Mucosa of stomach (tissue), 1 donor: Measurements from ENCODE around the gene KIF16B.

Experiments used
- H3K27me3 ChIP-seq: one replicate; pipeline ENCODE4 v1.7.0; 2013; ENCODE audit warnings: mild to moderate bottlenecking, low read length; ENCODE audit not compliant: control insufficient read depth, insufficient read depth
- H3K36me3 ChIP-seq: one replicate; pipeline ENCODE4 v1.7.0; 2013; ENCODE audit warnings: low read length; ENCODE audit not compliant: control insufficient read depth, insufficient read depth
- H3K4me1 ChIP-seq: one replicate; pipeline ENCODE4 v1.7.0; 2013; ENCODE audit warnings: mild to moderate bottlenecking, low read length; ENCODE audit not compliant: control insufficient read depth, insufficient read depth
- H3K4me3 ChIP-seq: one replicate; pipeline ENCODE4 v1.7.0; 2013; ENCODE audit warnings: low read length
- H3K9ac ChIP-seq: one replicate; pipeline ENCODE4 v1.7.0; 2013; ENCODE audit warnings: mild to moderate bottlenecking, low read length, moderate library complexity
- H3K9me3 ChIP-seq: one replicate; pipeline ENCODE4 v1.7.0; 2013; ENCODE audit warnings: mild to moderate bottlenecking, low read length, moderate library complexity; ENCODE audit not compliant: control insufficient read depth
- donor health status: Pancreatic carcinoma.

KIF16B gene

GRCh38 chr20:16501301-16501700 lies 71.9 kb downstream of the KIF16B start:
- H3K27me3 ChIP-seq, result no peaks in the 10 kb centered on the region
- no peaks in the 10 kb centered on the region for H3K9me3 ChIP-seq
- H3K9ac ChIP-seq, result no peak overlapping the region
- no peaks in the 10 kb centered on the region for H3K36me3 ChIP-seq
- H3K4me3 ChIP-seq, result no peak overlapping the region
- no peaks in the 10 kb centered on the region for H3K4me1 ChIP-seq

DNA sequence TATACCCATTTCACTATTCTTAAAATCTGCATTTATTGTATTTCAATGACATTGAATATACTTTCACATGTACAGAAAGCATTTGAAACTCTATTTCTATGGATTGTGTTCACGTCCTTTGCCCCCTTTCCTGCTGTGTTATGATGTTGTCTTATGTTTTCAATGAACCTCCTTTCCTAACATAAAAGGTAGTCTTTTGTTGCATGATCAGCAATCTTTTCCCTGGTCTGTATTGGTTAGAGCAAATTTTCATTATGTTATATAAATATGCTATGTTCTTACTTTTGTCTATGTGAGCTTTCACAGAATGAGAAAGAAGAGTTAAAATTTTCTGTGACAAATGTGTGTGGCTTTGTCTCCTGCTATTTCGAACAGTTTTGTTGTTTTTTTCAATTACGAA lies 73.1 kb downstream of the KIF16B start:
- Histone ChIP-seq H3K4me1 (no peaks in the 10 kb centered on the region), H3K27me3 (no peaks in the 10 kb centered on the region), H3K9ac (no peak overlapping the region), H3K9me3 (no peaks in the 10 kb centered on the region), H3K4me3 (no peak overlapping the region), H3K36me3 (no peaks in the 10 kb centered on the region)

- no peak overlapping the region for H3K9ac ChIP-seq
- no peaks in the 10 kb centered on the region for H3K9me3 ChIP-seq
- no peaks in the 10 kb centered on the region for H3K27me3 ChIP-seq
- H3K36me3 ChIP-seq, result no peaks in the 10 kb centered on the region
- no peak overlapping the region for H3K4me3 ChIP-seq
- H3K4me1 ChIP-seq, result no peaks in the 10 kb centered on the region
These were observed 74.6 kb downstream of the KIF16B start for GRCh38 chr20:16498526-16499253.

DNA sequence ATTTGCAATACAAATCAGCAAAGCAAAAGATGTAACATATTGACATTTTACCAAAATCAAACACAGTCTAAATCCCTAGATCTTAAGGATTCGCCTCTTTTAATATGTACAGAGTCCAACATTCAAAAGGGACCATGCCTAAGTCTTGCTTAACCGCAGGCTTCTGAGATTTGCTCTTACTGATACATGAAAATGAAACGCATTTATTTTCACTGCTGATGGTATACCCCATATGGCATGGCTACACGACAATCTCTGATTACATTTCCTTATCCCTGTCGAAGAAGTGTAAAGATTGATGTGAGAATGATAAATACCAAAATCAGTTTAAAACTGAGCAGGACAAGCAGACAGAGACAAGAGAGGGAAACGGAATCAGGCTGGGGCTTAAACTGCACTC lies 75.4 kb downstream of the KIF16B start:
- no peaks in the 10 kb centered on the region for H3K27me3 ChIP-seq
- H3K9ac ChIP-seq, result no peak overlapping the region
- no peak overlapping the region for H3K4me3 ChIP-seq
- H3K4me1 ChIP-seq, result no peaks in the 10 kb centered on the region
- no peaks in the 10 kb centered on the region for H3K36me3 ChIP-seq
- no peaks in the 10 kb centered on the region for H3K9me3 ChIP-seq

GRCh38 chr20:16493486-16493885 lies 79.8 kb downstream of the KIF16B start:
- Histone ChIP-seq H3K4me3 (no peak overlapping the region), H3K36me3 (peaks cover 7% of the 10 kb centered on the region), H3K9me3 (no peaks in the 10 kb centered on the region), H3K9ac (no peak overlapping the region), H3K4me1 (no peaks in the 10 kb centered on the region), H3K27me3 (no peaks in the 10 kb centered on the region)

DNA sequence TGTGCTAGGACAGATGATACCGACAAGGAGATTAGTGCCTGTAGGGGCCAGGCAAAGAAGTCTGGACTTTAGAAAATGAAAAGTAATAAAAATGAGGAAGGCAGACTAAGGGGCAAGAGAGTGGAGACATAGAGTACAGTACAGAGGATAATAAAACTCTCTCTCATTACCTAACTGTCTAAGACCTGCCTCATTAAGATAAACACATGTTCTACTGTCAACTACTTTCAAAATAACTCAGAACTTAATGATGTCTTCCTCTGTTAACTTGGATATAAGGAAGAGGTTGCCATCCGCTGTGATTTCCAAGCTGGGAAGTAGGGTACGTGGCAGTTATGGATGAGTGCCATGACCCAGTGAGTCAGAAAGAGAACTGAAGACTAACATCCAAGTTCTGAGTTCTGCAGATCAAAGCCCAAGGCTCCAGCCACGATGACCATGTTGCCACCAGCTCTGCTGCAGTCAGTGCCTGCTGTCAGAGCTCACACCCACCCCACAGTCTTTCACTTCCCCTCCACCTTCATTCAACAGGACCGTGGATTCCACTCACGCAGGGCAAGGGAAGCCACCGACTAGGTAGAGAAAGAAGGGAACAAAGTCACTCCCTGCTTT lies 81.8 kb downstream of the KIF16B start:
- Histone ChIP-seq H3K36me3 (peaks cover 7% of the 10 kb centered on the region), H3K27me3 (no peaks in the 10 kb centered on the region), H3K4me3 (no peak overlapping the region), H3K9me3 (no peaks in the 10 kb centered on the region), H3K9ac (no peak overlapping the region), H3K4me1 (no peaks in the 10 kb centered on the region)

GRCh38 chr20:16490696-16491095 lies 82.6 kb downstream of the KIF16B start:
- Histone ChIP-seq H3K27me3 (no peaks in the 10 kb centered on the region), H3K9ac (no peak overlapping the region), H3K9me3 (no peaks in the 10 kb centered on the region), H3K36me3 (peaks cover 7% of the 10 kb centered on the region), H3K4me3 (no peak overlapping the region), H3K4me1 (no peaks in the 10 kb centered on the region)

GRCh38 chr20:16488616-16489015 lies 84.6 kb downstream of the KIF16B start:
- Histone ChIP-seq H3K9me3 (no peaks in the 10 kb centered on the region), H3K4me3 (no peak overlapping the region), H3K9ac (no peak overlapping the region), H3K4me1 (no peaks in the 10 kb centered on the region), H3K27me3 (no peaks in the 10 kb centered on the region), H3K36me3 (peaks cover 7% of the 10 kb centered on the region)

GRCh38 chr20:16488086-16488485 lies 85.2 kb downstream of the KIF16B start:
- H3K36me3 ChIP-seq, result peaks cover 7% of the 10 kb centered on the region
- H3K9ac ChIP-seq, result no peak overlapping the region
- no peak overlapping the region for H3K4me3 ChIP-seq
- H3K9me3 ChIP-seq, result no peaks in the 10 kb centered on the region
- H3K4me1 ChIP-seq, result no peaks in the 10 kb centered on the region
- no peaks in the 10 kb centered on the region for H3K27me3 ChIP-seq

GRCh38 chr20:16486532-16486931 lies 86.7 kb downstream of the KIF16B start:
- Histone ChIP-seq H3K36me3 (peaks cover 2% of the 10 kb centered on the region), H3K4me1 (no peaks in the 10 kb centered on the region), H3K4me3 (no peak overlapping the region), H3K27me3 (no peaks in the 10 kb centered on the region), H3K9ac (no peak overlapping the region), H3K9me3 (no peaks in the 10 kb centered on the region)

DNA sequence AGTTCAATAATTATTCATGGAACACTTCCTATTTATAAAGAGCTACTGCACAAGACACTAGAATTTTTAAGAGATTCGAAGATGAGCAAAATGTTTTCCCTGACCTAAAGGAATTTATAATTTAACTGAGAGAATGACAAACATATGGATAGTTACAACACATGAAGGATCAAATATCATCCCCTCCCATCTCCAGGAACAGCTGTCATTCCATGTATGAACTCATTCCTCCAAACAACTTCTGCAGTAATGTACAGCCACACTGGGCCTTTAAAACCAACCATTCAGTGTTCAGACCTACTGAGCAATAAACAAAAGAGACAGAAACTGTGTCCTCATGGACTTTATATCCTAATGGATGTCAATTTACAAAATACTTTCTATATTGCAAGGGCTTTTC lies 87.8 kb downstream of the KIF16B start:
- no peak overlapping the region for H3K9ac ChIP-seq
- no peaks in the 10 kb centered on the region for H3K27me3 ChIP-seq
- H3K4me3 ChIP-seq, result no peak overlapping the region
- H3K4me1 ChIP-seq, result no peaks in the 10 kb centered on the region
- H3K9me3 ChIP-seq, result no peaks in the 10 kb centered on the region
- no peaks in the 10 kb centered on the region for H3K36me3 ChIP-seq

- H3K9me3 ChIP-seq, result no peaks in the 10 kb centered on the region
- no peak overlapping the region for H3K9ac ChIP-seq
- no peaks in the 10 kb centered on the region for H3K4me1 ChIP-seq
- no peaks in the 10 kb centered on the region for H3K36me3 ChIP-seq
- H3K4me3 ChIP-seq, result no peak overlapping the region
- no peaks in the 10 kb centered on the region for H3K27me3 ChIP-seq
These were observed 90.2 kb downstream of the KIF16B start for GRCh38 chr20:16483024-16483423.
